A673 (cell line): ENCODE results near the gene WDR82.

Source experiments
- CTCF ChIP-seq: fragments of 300-800, 200-600 bp; sonication (generic); conservative IDR thresholded peaks from 2 replicates; pipeline ENCODE4 v1.5.1; 2017; ENCODE audit warnings: low read depth, mild to moderate bottlenecking, antibody characterized with exemption, low read length, moderate library complexity, mixed read lengths
- EZH2 ChIP-seq: fragments of 200-600 bp; sonication (generic); IDR thresholded peaks from 2 replicates; pipeline ENCODE4 v1.6.1; 2017; ENCODE audit warnings: borderline replicate concordance, low read depth, mild to moderate bottlenecking, mixed read lengths, antibody characterized with exemption, low read length; ENCODE audit not compliant: poor library complexity, severe bottlenecking

- TF ChIP-seq CTCF (no peak), EZH2 (no peak)
These were observed 36.6 kb upstream of the WDR82 start for GRCh38 chr3:52315006-52315405.
